Natural killer cell (primary cell): Measurements from ENCODE around the gene ENSA. TPM values are rescaled to one million over a fixed set of nuclear protein-coding genes. Genes with fewer than 3 reads are reported as not detected.

Source experiments
- ATAC-seq, 3 donors: fragments of 150-1000 bp in 2 of 3; fragments of 200-7000 bp in 1 of 3; cut with Tn5 transposase; 1 replicate in 1 of 3; 2 replicates in 2 of 3; pipeline ENCODE4 v1.10.0; 2021; ENCODE audit warnings: mild to moderate bottlenecking in 2 of 3, moderate library complexity in 2 of 3
- DNase-seq, 2 donors: peaks; one replicate each; pipeline versions ENCODE4 v3.0.0 to v3.0.0-alpha.2; 2013 to 2021; ENCODE audit warnings: mixed read lengths in 1 of 2
- H3K27ac ChIP-seq: one replicate; pipeline ENCODE4 v1.5.1; 2013; ENCODE audit warnings: mild to moderate bottlenecking, low read length
- H3K27me3 ChIP-seq: one replicate; pipeline ENCODE4 v1.6.1; 2013; ENCODE audit warnings: low read length; ENCODE audit not compliant: control insufficient read depth, insufficient read depth
- H3K36me3 ChIP-seq: one replicate; pipeline ENCODE4 v1.6.1; 2013; ENCODE audit warnings: low read length; ENCODE audit not compliant: control insufficient read depth, insufficient read depth
- H3K4me1 ChIP-seq: one replicate; pipeline ENCODE4 v1.6.1; 2013; ENCODE audit warnings: low read length; ENCODE audit not compliant: control insufficient read depth, insufficient read depth
- H3K4me3 ChIP-seq: one replicate; pipeline ENCODE4 v1.5.1; 2013; ENCODE audit warnings: low read length
- H3K9me3 ChIP-seq: one replicate; pipeline ENCODE4 v1.6.1; 2013; ENCODE audit warnings: low read length; ENCODE audit not compliant: control insufficient read depth, insufficient read depth
- H3K27ac Mint-ChIP-seq, 2 donors: one replicate each; pipeline ENCODE4 v1.8.0; 2022; ENCODE audit warnings: mild to moderate bottlenecking in 2 of 2, mixed read lengths in 2 of 2, moderate library complexity in 1 of 2
- H3K27me3 Mint-ChIP-seq, 2 donors: one replicate each; pipeline ENCODE4 v1.8.0; 2022; ENCODE audit warnings: low read depth in 2 of 2, mixed read lengths in 2 of 2
- H3K36me3 Mint-ChIP-seq: one replicate; pipeline ENCODE4 v1.8.0; 2022; ENCODE audit warnings: mixed read lengths
- H3K4me1 Mint-ChIP-seq, 2 donors: one replicate each; pipeline ENCODE4 v1.8.0; 2022; ENCODE audit warnings: mixed read lengths in 2 of 2
- H3K4me3 Mint-ChIP-seq: one replicate; pipeline ENCODE4 v1.8.0; 2022; ENCODE audit warnings: mild to moderate bottlenecking, moderate library complexity, mixed read lengths
- H3K9me3 Mint-ChIP-seq, 2 donors: one replicate each; pipeline ENCODE4 v1.8.0; 2022; ENCODE audit warnings: mixed read lengths in 2 of 2
- CTCF ChIP-seq: fragments of 200-600 bp; IDR thresholded peaks from one replicate; pipeline ENCODE4 v1.8.0; 2022; ENCODE audit warnings: antibody characterized with exemption
- WGBS: methylation state at CpG from one replicate; pipeline ENCODE4 v1.1.7; 2013; ENCODE audit warnings: missing lambda C conversion rate; ENCODE audit not compliant: insufficient coverage; 5-methylcytosine and 5-hydroxymethylcytosine counted together
- intact Hi-C: fragments of 100-400 bp; cut with micrococcal nuclease; formaldehyde crosslinking; loops from one replicate; pipeline ENCODE4 v1.14.2; 2022
- total RNA-seq, 4 donors: library from RNA; stranded (reverse); fragments of 120-200 nt in 1 of 4; gene quantifications; one replicate each; pipeline versions ENCODE4 v1.2.3 to v1.2.4, GENCODE V29; 2013 to 2022

The ENSA gene
- 100 to 1,000 TPM; 185 to 228 (median 220) TPM for total RNA-seq
- 168 TPM for total RNA-seq (2013)

GRCh38 chr1:150629115-150629928 is at the start of gene ENSA:
ENSA (minus strand) TSS chr1:150629612; CDS start chr1:150629470, 142 bp downstream.
- Histone ChIP-seq H3K36me3 (peaks cover 30% of the 10 kb centered on the region), H3K27me3 (no peaks in the 10 kb centered on the region), H3K4me1 (peaks cover 18% of the 10 kb centered on the region), H3K27ac (peak within 1 kb of the TSS; percentile 99), H3K4me3 (peak within 1 kb of the TSS; percentile 62), H3K9me3 (no peaks in the 10 kb centered on the region)
- Mint-ChIP-seq H3K27me3 (no peaks in the 10 kb centered on the region), H3K4me1 (peaks cover 6 to 9% of the 10 kb centered on the region in 2 donors), H3K36me3 (peaks cover 19% of the 10 kb centered on the region), H3K4me3 (no peak within 1 kb of the TSS), H3K27ac (no peak within 1 kb of the TSS), H3K9me3 (no peaks in the 10 kb centered on the region)
- 0% methylated on average over 49 of the region's 49 CpGs for WGBS
- intact Hi-C loops, result loop anchor here (1.0 to 10.0 kb wide), 5 partner anchors 18 to 375 kb away; partner anchors contain the start of genes CA14, FALEC and MCL1
- ATAC-seq, result peak; percentile 82 to 95 (median 84)
- peak; percentile 94 to 99 for DNase-seq
- TF ChIP-seq CTCF, result no peak

GRCh38 chr1:150678988-150679387 is 49.6 kb upstream of the ENSA start:
- Histone ChIP-seq H3K27me3 (no peaks in the 10 kb centered on the region), H3K36me3 (peaks cover 6% of the 10 kb centered on the region), H3K4me3 (no peak overlapping the region), H3K4me1 (peaks cover 6% of the 10 kb centered on the region), H3K27ac (no peak overlapping the region), H3K9me3 (no peaks in the 10 kb centered on the region)
- ATAC-seq (no peak), DNase-seq (no peak)
- Mint-ChIP-seq H3K27ac (no peak overlapping the region), H3K36me3 (no peaks in the 10 kb centered on the region), H3K4me3 (no peak overlapping the region), H3K9me3 (no peaks in the 10 kb centered on the region), H3K4me1 (peaks cover 4% of the 10 kb centered on the region in 2 donors), H3K27me3 (no peaks in the 10 kb centered on the region)
- WGBS, result no CpG with 5 or more reads among the region's 1 CpG
- intact Hi-C loops, result no loop called here
- no peak for TF ChIP-seq CTCF

- Mint-ChIP-seq H3K9me3 (no peaks in the 10 kb centered on the region), H3K4me1 (no peaks in the 10 kb centered on the region), H3K4me3 (no peak overlapping the region), H3K36me3 (no peaks in the 10 kb centered on the region), H3K27me3 (no peaks in the 10 kb centered on the region), H3K27ac (no peak overlapping the region)
- TF ChIP-seq CTCF, result no peak
- H3K9me3 ChIP-seq, result no peaks in the 10 kb centered on the region
- 74% methylated on average over 2 of the region's 4 CpGs for WGBS
- no peak overlapping the region for H3K4me3 ChIP-seq
- H3K4me1 ChIP-seq, result no peaks in the 10 kb centered on the region
- intact Hi-C loops, result no loop called here
- H3K27me3 ChIP-seq, result no peaks in the 10 kb centered on the region
- ATAC-seq (no peak), DNase-seq (no peak)
- no peaks in the 10 kb centered on the region for H3K36me3 ChIP-seq
- no peak overlapping the region for H3K27ac ChIP-seq
These were observed 45.5 kb upstream of the ENSA start for GRCh38 chr1:150674881-150675280.
